IPS-NIHi11 (cell line): ENCODE results near the gene CITED2.
"Not testable (repeated sequence)": the region's sequence is repeated elsewhere in the genome, so short reads cannot be mapped to it uniquely, and the experiment has no call there.

Experiments
- DNase-seq: peaks from one replicate; pipeline ENCODE4 v3.0.0; 2012; ENCODE audit warnings: mixed read lengths, low spot score

Gene CITED2

DNA sequence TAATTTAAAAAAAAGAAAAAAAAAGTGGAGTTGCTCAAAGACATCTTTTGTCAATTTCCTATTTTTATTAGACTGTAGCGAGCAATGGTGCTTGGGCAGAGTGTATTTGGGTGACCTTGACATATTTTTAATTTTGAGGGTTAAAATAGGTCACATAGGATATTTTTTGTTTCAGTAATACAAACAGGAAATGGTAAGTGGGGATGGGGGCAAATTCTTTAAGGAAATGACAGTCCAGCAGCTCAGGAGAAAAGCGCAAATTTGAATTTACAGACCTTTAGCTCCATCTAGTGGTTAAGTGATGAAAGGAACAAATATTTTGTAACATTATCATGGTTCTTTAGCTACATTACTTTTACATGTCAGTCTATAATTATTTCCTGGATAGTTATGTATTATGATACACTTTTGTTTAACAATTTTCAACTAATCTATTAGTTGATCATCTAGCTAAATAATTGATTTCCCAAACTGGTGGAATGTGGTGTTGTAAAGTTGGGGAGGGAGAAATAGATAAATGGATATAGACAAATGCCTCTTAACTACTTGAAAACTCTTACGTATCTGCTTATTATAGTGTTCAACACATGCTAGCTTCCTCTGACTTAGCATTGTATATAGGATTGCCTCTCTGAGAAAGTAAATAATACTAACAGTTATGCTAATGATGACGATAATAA, 10.0 kb downstream of the CITED2 start:
- DNase-seq = peak; percentile 53

DNA sequence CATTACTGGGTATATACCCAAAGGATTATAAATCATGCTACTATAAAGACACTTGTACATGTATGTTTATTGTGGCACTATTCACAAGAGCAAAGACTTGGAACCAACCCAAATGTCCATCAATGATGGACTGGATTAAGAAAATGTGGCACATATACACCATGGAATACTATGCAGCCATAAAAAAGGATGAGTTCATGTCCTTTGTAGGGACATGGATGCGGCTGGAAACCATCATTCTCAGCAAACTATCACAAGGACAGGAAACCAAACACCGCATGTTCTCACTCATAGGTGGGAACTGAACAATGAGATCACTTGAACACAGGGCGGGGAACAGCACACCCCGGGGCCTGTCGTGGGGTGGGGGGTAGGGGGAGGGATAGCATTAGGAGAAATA, 10.7 kb downstream of the CITED2 start:
- DNase-seq = not testable (repeated sequence)

DNA sequence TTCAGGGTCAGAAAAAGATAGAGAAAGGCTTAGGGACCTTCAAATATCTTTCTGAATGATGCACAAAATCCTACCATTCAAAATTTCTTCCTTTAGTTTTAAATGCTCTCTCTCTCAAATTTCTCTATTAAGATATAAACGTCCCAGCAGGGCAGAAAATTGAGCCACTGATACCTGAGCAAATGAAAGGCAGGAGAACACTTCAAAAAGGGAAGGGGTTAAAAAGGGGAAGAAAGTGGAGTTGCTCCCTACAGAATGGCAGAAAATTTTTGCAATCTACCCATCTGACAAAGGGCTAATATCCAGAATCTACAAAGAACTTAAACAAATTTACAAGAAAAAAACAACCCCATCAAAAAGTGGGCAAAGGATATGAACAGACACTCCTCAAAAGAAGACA, 11.3 kb downstream of the CITED2 start:
- DNase-seq = not testable (repeated sequence)

DNA sequence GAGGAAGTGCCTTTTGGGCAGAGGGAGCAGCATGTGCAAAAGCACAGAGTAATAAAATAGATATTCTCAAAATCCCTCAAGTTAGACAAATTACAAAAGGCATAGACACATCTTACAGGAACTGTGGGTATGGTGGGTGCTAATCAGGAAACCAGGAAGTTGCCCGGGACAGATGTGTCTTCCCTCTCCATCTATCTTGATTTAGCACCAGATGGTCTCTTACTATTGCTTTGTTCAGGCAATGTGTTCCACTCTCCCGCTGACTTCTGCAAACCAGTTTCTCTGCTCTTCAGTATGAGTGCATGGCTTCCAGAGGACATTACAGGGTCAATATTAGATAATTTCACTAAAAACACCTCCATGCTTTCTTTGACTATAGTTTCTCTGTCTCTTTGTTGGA, 13.2 kb downstream of the CITED2 start:
- DNase-seq = no peak

DNA sequence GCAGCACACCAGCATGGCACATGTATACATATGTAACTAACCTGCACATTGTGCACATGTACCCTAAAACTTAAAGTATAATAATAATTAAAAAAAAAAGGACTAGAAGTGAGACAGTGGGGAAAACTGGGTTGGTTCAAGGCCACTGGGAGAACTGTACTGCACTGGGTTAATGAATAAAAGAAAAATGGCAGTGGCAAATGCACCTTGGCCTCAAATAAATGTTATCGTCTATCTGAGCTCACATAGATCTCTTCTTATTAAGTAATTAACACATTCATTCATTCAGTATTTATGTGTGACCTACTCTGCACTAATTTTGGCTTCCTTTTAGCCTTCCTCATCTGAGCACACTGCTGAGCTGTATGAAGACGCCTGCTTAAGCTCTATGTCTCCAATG, 17.5 kb downstream of the CITED2 start:
- DNase-seq = no peak

DNA sequence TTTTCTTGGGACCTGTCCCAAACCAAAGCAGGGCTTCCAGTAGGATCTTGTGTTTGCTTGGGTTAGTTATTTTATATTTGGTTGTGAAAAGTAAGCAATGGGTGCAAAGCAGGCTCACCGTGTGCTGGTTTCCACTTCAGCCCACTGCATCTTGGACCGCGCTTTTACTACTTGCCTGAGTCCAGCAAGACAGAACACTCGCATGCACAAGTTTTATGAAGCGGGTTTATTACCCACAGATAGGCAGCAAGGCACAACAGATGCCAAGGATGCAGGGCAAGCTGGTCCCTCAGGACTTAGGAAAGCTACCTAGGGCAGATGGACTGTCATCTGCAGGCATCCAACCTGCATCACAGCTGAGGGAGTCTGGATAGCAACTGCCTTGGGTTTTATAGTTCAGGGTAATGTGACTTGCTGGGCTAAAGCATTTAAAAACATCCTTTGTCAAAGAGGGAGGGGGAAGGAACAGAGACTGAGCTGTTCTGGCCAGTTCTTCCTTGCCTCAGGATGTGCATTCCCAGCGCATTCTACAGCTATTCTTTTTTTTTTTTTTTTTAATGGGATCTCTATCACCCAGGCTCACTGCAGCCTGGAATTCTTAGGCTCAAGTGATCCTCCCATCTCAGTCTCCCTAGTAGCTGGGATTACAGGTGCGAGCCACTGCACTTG, 18.5 kb downstream of the CITED2 start:
- no peak for DNase-seq

DNA sequence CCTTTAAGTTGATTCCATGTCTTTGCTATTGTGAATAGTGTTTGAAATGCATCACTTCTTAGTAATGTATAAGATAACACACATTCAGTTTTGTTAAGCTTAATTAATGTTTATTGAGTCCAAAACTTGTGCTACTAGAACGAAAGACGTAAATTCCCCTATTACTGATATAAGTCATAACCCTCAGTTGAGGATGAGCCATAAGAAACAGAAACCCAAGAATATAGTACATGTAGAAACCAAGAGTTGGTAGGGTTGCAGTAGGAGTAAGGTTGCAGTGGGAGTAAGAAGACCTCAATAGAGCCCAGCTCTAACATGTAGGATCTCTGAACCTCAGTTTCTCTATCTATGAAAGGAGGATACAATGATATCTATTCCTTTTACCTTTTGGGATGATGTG, 19.3 kb downstream of the CITED2 start:
- DNase-seq = no peak

DNA sequence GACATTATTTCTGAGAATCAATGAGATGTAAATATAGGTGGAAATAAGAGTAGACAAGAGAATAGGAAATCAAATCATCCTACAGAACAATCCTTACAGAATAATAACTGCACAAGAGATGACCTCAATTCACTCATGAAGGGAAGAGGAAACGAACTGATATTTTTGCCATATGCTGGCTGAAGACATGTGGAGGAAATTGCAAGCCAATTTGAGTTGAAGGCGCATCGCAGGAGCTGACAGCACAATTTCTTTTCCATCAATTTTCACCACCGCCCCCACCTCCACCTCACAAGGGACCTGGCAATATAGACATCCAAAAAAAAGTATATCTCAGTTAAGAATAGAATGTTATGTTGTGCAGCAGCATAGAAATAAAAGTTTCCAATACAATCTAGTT, 20.3 kb downstream of the CITED2 start:
- no peak for DNase-seq

DNA sequence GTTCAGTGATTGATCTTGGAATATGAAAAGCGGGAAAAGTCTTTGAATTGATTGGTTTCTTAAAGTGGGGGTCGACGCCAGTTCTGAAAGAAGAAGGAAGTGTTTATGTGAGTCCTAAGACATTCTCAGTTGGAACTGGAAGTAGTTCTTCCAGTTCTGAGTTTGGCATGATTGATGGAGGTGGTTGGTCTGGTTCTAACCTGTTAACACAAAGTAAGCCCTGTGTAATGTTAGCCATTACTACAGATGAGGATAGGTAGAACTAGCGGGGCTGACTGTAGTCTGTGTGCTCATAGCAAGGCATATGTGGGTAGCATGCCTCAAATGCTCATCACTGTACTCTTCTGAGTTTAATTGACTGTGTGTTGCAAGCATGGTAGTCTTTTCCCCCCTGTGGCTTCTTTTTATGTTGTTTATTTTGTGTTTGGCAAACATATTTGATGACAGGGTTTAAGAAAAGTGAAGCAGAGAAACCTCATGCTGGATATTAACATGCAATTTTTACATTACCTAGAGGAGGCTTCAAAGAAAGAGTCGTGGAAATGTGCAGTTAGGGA, 24.9 kb downstream of the CITED2 start:
- DNase-seq = peak; percentile 23

DNA sequence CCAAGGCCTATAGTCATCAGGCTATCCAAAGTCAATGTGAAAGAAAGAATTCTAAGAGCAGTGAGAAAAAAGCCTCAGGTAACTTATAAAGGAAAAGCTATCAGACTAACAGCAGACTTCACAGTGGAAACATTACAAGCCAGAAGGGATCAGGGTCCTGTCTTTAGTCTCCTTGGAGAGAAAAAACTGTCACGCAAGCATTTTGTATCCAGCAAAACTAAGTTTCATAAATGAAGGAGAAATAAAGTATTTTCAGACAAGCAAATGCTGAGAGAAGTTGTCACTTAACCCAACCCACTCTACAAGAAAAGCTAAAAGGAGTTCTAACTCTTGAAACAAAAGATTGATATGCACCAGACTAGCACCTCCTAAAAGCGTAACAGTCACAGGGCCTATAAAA, 28.1 kb downstream of the CITED2 start:
- DNase-seq = no peak

DNA sequence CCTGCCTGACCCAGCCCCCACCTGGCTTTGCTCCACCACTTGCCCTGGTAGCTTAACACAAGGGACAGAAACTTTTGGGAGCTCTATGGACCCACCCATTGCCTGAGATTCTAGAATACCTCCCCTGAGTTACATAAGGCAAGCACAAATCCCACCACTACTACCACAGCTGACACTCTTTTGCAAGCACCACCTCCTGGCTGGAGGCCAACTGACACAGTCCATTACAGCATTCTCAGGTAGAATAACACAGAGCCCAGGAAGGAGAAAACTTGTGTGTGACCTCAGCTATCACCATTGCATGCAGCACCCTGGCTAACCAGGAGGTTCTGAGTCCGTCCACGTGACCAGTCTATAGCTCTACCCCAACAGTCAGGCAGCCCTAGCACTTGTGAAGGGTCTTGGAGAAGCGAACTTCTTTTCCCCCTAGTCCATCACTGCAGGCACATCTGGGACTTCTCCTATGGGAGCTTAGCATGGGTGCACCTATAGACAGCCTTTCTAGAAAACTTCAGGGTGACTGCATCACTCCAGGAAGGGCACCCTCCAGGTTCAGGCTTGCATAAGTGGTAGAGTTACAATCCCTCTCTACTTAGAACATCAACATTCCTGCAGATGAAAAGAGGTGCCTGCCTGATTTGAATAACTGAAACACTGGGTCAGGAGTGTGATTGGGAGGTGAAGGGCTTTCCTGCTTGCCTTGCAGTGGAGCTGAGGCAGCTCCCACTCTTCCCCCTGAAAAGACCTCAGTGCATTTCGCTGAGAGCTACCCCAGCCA, 30.1 kb downstream of the CITED2 start:
- no peak for DNase-seq

DNA sequence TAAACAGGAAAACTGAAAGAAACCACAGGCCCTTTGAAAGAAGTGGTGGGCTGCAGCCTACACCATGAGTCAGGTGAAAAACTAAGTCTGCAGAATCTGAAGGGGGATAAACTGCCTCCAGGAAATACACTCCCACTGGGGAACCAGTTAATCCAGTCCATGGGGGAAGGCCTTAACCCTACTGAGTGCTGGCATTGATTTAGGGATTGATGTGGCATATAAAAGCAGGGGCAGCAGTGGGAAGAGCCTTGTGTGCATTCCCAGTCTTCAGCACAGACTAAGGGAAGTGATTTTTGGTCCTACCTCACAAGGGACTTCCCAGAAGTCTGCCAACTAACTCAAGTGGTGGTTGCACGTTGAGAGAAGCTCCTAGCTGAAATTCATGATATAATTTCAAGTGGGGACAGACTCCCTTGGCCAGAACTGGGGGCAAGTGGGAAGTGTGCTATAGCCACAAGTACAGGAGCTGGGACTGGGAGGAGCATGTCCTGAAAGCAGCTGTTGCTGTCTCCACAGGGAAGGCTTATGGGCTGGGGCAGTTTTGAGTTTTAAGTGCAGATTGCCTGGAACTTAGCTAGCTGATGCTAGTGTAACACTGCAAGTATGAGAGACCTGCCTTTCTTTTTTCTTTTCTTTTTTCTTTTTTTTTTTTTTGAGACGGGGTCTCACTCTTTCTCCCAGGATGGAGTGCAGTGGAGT, 31.2 kb downstream of the CITED2 start:
- no peak for DNase-seq

DNA sequence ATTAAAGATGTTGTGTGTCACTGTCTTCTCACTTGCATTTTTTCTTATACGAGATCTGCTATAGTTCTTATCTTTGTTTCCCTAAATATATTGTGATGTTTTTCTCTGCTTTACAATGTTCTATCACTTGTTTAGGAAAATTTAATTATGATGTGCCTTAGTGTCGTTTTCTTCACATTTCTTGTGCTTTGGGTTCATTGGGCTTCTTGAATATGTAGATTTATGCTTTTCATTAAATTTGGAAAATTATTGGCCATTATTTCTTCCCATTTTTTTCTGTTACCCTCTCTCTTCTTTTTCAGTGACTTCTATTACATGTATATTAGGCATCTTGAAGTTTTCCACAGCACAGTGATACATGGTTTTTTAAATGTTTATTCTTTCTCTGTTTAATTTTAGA, 33.4 kb downstream of the CITED2 start:
- no peak for DNase-seq

DNA sequence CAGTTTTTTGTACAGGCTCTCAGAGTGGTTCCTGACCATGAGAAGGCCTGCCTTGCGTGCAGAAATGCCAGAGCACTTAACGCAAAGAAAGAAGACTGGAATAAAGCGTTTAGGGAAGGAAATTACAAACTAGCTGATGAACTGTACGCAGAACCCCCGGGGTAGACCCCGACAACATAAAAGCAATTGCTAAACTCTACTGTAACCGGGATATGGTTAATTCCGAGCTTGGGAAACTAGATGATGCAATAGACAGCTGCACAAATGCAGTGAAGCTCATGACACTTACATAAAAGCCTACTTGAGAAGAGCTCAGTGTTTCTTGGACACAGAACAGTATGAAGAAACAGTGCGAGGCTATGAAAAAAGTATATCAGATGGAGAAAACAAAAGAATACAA, 35.7 kb downstream of the CITED2 start:
- DNase-seq = no peak

DNA sequence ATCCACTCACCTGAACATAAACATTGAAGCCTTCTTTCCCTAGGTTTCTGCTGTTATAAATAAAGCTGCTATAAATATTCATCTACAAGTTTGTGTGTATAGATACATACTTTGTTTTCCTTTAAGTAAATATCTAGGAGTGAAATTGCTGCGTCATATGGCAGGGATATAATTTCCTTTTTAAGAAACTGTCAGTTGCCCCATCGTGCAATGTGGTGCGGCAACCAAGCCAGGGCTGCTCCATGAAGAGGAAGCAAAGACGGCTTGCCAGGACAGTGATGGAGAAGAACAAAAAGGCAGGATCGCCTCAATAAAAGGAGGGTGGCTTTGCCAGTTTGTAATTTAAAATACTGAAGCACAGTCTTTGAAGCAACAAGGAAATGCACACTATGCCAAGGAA, 36.6 kb downstream of the CITED2 start:
- DNase-seq = no peak

DNA sequence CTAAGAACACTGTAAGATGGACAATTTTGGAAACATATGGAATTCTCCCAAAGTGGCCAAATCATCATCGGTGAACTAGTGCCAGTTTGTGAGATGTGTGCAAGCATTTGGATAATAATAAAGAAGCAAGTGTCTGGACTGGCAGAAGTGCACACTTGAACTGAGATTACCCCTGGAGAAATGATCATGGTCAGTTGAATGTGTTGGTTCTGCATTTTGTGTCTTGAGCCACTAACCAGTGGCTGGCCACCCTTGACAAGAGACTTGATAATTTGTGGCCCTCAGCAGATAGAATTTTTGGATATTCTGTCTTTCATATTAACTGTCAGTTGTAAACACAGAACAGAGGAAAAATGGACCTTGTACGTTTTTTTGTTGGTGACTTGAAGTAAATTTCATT, 37.4 kb downstream of the CITED2 start:
- no peak for DNase-seq

DNA sequence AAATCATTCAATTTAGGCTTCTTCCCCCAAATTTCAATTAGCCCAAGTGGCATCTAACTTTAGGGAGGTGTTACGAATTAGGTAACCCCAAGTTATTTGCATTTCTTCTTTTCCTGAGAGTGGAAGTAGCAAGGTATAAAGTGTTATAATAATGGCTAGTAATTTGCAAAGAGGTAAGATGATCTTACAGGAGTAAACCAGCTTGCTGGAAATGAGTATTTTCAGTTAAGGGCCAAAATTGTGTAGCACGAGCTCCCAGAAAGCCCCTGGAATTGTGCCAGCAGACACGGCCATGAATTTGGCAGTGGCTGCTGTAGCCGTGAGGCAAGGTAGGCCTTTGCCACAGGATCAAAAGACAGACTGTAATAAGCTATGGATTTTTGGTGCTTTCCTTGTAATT, 38.0 kb downstream of the CITED2 start:
- DNase-seq = no peak

DNA sequence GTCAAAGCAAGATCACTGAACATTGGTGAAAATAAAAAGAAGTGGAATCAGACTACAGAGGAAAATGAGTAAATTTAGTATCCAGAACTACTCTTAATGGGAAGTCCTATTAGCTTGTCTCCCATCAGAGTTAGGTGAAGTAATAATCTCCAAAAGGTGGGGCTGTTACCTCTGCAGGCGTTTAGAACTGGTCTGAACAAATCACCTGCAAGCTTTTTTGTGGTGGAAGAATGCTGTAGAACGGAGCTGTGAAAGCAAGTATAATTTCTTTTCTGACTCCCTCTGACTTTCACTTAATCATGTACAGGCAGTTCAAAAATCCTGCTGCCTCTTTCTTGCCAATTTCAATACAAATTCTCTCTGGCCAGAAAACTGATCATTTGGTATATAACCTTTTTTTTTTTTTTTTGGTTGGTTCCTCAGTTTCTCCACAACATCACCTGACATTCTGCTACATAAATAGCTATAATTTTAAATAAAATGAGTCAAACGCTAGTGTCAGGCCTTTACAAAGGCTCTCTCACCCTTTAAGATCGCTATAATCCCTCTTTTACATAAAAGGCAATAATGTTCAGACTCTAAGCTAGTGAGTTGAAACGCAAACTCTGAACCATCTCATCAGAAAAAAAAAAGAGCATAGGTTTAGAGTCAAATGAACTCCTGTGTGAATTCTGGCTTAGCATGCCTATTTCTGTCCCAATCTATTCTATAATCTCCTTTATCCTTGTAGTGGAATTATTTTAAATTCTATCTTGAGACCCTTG, 38.8 kb downstream of the CITED2 start:
- DNase-seq = no peak

DNA sequence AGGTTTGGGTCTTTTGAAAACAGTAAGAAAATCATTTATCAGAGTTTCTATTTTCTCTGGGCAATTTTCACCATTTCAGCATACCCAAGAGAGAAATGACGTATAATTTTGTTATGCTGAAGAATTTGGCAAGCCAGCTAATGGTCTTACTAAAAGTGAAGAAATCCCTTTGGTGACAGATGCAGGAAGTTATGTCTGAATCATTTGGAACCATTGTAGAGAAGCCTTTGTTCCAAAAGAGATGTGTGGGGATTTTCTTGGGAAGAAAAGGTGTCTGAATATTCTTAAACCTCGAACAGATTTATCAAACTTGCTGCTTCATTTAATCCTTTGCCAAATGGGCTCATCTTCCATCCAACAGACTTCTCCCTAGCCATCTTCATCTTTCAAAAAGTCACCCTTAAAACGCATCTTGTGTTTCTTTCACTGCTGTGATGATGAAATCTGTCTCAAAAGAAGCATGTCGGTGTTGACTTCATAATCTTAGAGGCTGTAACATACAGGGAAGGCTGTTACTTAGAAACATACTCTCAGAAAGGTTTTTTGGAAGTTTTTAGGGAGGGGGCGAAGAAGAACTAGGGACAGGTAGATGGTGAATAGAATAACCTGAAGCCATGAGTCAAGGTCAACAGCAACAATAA, 39.5 kb downstream of the CITED2 start:
- DNase-seq = no peak

DNA sequence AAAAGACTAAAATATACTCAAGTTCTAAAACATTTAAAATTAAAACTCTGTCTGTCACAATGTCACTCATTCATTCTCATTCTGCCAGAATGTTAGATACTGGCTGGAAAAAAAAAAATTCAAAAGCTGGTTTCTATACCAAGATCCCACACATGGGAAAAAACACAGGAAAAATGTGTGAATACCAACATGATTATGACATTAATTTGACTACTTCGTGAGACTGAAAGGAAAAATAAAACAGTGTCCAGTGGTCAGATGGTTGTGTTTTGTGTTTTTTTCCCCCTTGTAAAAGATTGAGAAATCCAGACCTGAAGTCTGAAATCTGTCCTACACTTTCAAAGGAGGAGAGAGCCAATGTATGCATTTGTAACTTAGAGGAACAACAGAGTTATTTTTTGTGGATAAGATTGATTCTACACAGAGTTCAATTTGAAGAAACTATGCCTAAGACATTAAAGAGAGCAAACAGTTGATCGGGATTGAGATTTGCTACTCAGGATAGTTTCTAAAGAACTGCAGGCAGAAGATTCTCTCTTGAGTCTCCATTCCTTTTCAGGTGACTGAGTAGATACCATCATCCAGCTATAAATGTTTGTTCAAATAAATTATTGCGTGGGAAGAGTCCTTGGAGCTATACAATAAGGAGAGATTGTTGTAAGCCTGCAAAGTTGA, 43.5 kb downstream of the CITED2 start:
- no peak for DNase-seq

DNA sequence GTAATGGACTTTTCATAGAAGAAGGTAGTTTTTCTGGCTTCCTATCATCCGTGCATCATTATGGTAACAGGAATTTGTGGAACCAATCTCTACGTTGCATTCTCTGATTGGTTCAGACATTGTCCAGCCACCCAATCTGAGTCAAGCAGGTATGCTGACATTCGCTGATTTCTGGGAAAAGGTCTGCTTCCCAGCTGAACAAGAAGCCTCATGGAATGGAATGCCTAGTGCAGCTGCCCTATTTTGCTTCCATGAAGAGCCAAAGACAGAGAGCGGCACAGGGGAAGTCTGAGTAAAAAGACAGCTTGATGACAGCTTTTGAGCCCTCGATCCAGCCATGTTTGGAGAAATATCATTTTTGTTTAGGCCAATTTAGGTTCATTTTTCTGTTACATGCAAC, 44.1 kb downstream of the CITED2 start:
- no peak for DNase-seq
